Keratinocyte (primary cell): ENCODE results near the gene PGBD4.

Experiments used
- CTCF ChIP-seq, 3 experiments: IDR thresholded peaks in 1 of 3; conservative IDR thresholded peaks in 1 of 3; optimal IDR thresholded peaks in 1 of 3; 2 replicates in 2 of 3; 3 replicates in 1 of 3; pipeline versions ENCODE3 to v1.5.1; 2011; ENCODE audit warnings: low read length in 3 of 3, mild to moderate bottlenecking in 3 of 3, moderate library complexity in 2 of 3, control low read depth in 1 of 3, inconsistent platforms in 1 of 3; ENCODE audit not compliant: insufficient read depth in 2 of 3; ENCODE audit errors: extremely low read depth in 1 of 3
- EZH2 ChIP-seq: IDR thresholded peaks from one replicate; pipeline ENCODE4 v1.6.1; 2012; ENCODE audit warnings: inconsistent platforms, mild to moderate bottlenecking, low read length, moderate library complexity

GRCh38 chr15:34116620-34117019, 14.7 kb downstream of the PGBD4 start:
- TF ChIP-seq EZH2 (no peak), CTCF (optimal IDR thresholded peaks at IDR 0.05 in 1 of 3, IDR thresholded peaks at IDR 0.05 in 1 of 3, conservative IDR thresholded peaks at IDR 0.05 in 1 of 3; ENCODE audit: extremely low read depth in 1 of 3, insufficient read depth in 2 of 3, low read length in 3 of 3) (no peak)
